ENCODE results near the gene PLA2G4E.

Gene PLA2G4E

GRCh38 chr15:41955807-41956525 is 64.9 kb downstream of the PLA2G4E start:
- no peak for DNase-seq
- H3K4me1 ChIP-seq, result peaks cover 5% of the 10 kb centered on the region
- TF ChIP-seq, protein P1, sequence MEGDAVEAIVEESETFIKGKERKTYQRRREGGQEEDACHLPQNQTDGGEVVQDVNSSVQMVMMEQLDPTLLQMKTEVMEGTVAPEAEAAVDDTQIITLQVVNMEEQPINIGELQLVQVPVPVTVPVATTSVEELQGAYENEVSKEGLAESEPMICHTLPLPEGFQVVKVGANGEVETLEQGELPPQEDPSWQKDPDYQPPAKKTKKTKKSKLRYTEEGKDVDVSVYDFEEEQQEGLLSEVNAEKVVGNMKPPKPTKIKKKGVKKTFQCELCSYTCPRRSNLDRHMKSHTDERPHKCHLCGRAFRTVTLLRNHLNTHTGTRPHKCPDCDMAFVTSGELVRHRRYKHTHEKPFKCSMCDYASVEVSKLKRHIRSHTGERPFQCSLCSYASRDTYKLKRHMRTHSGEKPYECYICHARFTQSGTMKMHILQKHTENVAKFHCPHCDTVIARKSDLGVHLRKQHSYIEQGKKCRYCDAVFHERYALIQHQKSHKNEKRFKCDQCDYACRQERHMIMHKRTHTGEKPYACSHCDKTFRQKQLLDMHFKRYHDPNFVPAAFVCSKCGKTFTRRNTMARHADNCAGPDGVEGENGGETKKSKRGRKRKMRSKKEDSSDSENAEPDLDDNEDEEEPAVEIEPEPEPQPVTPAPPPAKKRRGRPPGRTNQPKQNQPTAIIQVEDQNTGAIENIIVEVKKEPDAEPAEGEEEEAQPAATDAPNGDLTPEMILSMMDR (IDR thresholded peaks at IDR 0.05; ENCODE audit: low read depth, low read length), result peak; percentile 19; the same call in 1 of the 2 replicates
- no peaks in the 10 kb centered on the region for H3K27me3 ChIP-seq
- no peak overlapping the region for H3K4me3 ChIP-seq (ENCODE audit: low read depth, low read length)
- no peaks in the 10 kb centered on the region for H3K9me3 ChIP-seq
- H3K36me3 ChIP-seq, result no peaks in the 10 kb centered on the region

DNA sequence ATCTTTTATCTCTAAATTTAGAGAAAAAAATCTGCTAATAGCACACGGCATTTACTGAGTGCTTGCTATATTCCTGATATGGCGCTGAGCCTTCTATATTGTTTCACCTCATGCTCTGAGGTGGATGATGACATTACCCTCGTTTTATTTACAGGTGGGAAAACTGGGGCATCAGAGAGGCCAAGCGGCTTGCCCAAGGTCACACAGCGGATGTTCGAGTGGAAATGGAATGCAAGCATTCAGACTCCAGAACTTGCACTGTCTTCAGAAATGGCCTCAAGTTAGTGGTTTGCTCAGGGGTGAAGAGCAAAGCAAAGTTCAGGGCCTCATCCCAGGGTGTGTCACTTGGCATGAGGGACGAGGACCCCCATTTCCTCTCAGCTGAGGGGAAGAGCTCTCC is 65.7 kb downstream of the PLA2G4E start:
- Histone ChIP-seq H3K4me3 (ENCODE audit: low read depth, low read length) (no peak overlapping the region), H3K36me3 (no peaks in the 10 kb centered on the region), H3K9me3 (no peaks in the 10 kb centered on the region), H3K4me1 (peaks cover 3% of the 10 kb centered on the region; the same call in 1 of the 2 replicates), H3K27me3 (no peaks in the 10 kb centered on the region)
- no peak for DNase-seq
- TF ChIP-seq, protein P1 (IDR thresholded peaks at IDR 0.05; ENCODE audit: low read depth, low read length), result no peak

DNA sequence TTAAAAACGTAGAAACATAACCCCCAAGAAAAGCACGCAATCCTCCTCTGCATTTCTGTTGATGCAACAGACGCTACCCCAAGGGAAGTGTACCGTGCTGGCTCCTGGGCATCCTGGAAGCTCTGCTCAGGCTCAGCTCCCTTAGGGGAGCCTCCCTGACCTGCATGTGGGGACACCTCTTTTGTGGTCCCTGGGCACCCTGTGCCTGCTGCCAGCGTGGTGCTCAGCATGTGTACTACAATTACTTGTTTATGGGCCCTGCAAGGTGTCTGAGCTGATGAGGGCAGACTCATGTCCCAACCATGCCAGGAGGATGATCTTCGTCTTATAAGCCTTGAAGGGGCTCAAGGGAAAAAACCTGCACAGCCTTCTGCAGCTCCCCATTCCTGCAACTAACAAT is 66.8 kb downstream of the PLA2G4E start:
- no peak overlapping the region for H3K4me3 ChIP-seq (ENCODE audit: low read depth, low read length)
- H3K36me3 ChIP-seq, result no peaks in the 10 kb centered on the region
- H3K27me3 ChIP-seq, result no peaks in the 10 kb centered on the region
- H3K9me3 ChIP-seq, result no peaks in the 10 kb centered on the region
- no peak for DNase-seq
- TF ChIP-seq, protein P1 (IDR thresholded peaks at IDR 0.05; ENCODE audit: low read depth, low read length), result no peak
- H3K4me1 ChIP-seq, result peaks cover 3% of the 10 kb centered on the region; the same call in 1 of the 2 replicates

- H3K27me3 ChIP-seq, result no peaks in the 10 kb centered on the region
- DNase-seq, result no peak
- no peaks in the 10 kb centered on the region for H3K36me3 ChIP-seq
- no peaks in the 10 kb centered on the region for H3K9me3 ChIP-seq
- TF ChIP-seq, protein P1 (IDR thresholded peaks at IDR 0.05; ENCODE audit: low read depth, low read length), result no peak
- H3K4me3 ChIP-seq (ENCODE audit: low read depth, low read length), result no peak overlapping the region
- H3K4me1 ChIP-seq, result no peaks in the 10 kb centered on the region
Observed at GRCh38 chr15:41952013-41952563, 68.8 kb downstream of the PLA2G4E start.

GRCh38 chr15:41951571-41951970 is 69.3 kb downstream of the PLA2G4E start:
- Histone ChIP-seq H3K4me3 (ENCODE audit: low read depth, low read length) (no peak overlapping the region), H3K4me1 (no peaks in the 10 kb centered on the region), H3K36me3 (no peaks in the 10 kb centered on the region), H3K9me3 (no peaks in the 10 kb centered on the region), H3K27me3 (no peaks in the 10 kb centered on the region)
- TF ChIP-seq, protein P1 (IDR thresholded peaks at IDR 0.05; ENCODE audit: low read depth, low read length), result no peak
- no peak for DNase-seq

- no peak for DNase-seq
- TF ChIP-seq, protein P1 (IDR thresholded peaks at IDR 0.05; ENCODE audit: low read depth, low read length), result no peak
- H3K4me3 ChIP-seq (ENCODE audit: low read depth, low read length), result no peak overlapping the region
- no peaks in the 10 kb centered on the region for H3K4me1 ChIP-seq
- H3K9me3 ChIP-seq, result no peaks in the 10 kb centered on the region
- H3K27me3 ChIP-seq, result no peaks in the 10 kb centered on the region
- no peaks in the 10 kb centered on the region for H3K36me3 ChIP-seq
Observed at GRCh38 chr15:41950489-41950888, 70.4 kb downstream of the PLA2G4E start.
